ENCODE measurements around the gene SPAG16. TPM values are rescaled to one million over a fixed set of nuclear protein-coding genes. Genes with fewer than 3 reads are reported as not detected.

SPAG16 gene
- total RNA-seq, 4 donors from 2014 or later = 14.1 to 43.1 (median 30.2) TPM

DNA sequence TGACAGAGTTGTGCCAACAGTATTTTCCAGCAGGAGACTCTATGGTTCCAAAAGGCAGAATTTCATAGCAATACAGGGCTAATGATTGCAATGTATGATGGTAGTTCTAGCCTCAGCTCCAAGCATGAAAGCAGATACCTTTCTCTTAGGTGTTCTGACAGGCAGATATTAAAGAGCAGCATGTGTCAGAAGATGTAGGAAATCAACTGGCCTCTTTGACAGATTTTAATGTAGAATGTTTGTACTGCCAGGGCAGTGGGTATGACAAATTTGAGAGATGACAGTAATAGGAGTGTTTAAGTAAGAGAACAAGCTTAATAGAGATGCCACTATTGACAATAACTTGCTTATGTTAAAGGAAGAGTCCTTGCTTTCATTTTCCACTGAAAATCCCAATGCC lies 1105.1 kb downstream of the SPAG16 start:
- no peaks in the 10 kb centered on the region for H3K4me1 ChIP-seq
- no peak overlapping the region for H3K27ac ChIP-seq
- H3K4me3 ChIP-seq = no peak overlapping the region
- no peaks in the 10 kb centered on the region for H3K27me3 ChIP-seq
- no peak for DNase-seq
- no peaks in the 10 kb centered on the region for H3K9me3 ChIP-seq
- H3K36me3 ChIP-seq = no peaks in the 10 kb centered on the region
- TF ChIP-seq CTCF (IDR thresholded peaks at IDR 0.05) (no peak), POLR2A (IDR thresholded peaks at IDR 0.05) (no peak)
- intact Hi-C loops (cut with DNase I) = no loop called here

GRCh38 chr2:214393796-214394195 lies 1109.5 kb downstream of the SPAG16 start:
- H3K36me3 ChIP-seq = no peaks in the 10 kb centered on the region
- H3K27me3 ChIP-seq = no peaks in the 10 kb centered on the region
- H3K27ac ChIP-seq = no peak overlapping the region
- intact Hi-C loops (cut with DNase I) = no loop called here
- H3K4me1 ChIP-seq = no peaks in the 10 kb centered on the region
- DNase-seq = no peak
- no peak overlapping the region for H3K4me3 ChIP-seq
- TF ChIP-seq CTCF (IDR thresholded peaks at IDR 0.05) = no peak
- no peak for TF ChIP-seq POLR2A (IDR thresholded peaks at IDR 0.05)
- no peaks in the 10 kb centered on the region for H3K9me3 ChIP-seq

GRCh38 chr2:214395040-214395439 lies 1110.8 kb downstream of the SPAG16 start:
- WGBS, 2 donors = 36 to 69% methylated on average over 1 of the region's 1 CpG

DNA sequence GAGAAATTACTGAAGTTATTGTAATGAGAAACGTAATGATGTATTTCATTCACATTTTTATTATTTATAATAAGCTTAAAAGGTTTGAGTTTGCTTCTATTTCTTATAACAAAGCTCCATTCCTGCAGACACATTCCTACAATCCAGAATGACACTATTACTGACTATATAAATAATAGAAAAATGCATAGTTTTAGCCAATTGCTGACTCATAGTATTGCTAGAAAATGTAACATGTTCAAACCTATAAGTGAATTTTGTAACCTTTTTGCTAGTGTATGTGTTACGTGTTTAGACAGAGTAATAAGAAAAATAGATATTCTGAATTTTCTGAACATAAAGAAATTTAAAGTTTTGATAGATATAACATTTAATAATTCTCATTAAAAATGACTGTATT lies 1117.3 kb downstream of the SPAG16 start:
- H3K4me1 ChIP-seq = no peaks in the 10 kb centered on the region
- no peak for DNase-seq
- intact Hi-C loops (cut with DNase I) = no loop called here
- WGBS, 2 donors = 19 to 33% methylated on average over 2 of the region's 2 CpGs
- no peaks in the 10 kb centered on the region for H3K27me3 ChIP-seq
- TF ChIP-seq CTCF (IDR thresholded peaks at IDR 0.05) (no peak), POLR2A (IDR thresholded peaks at IDR 0.05) (no peak)
- H3K4me3 ChIP-seq = no peak overlapping the region
- H3K27ac ChIP-seq = no peak overlapping the region
- H3K36me3 ChIP-seq = no peaks in the 10 kb centered on the region
- no peaks in the 10 kb centered on the region for H3K9me3 ChIP-seq

More at GRCh38 chr2:214395040-214395439, 1110.8 kb downstream of the SPAG16 start:
- intact Hi-C loops (cut with DNase I) = no loop called here
- Histone ChIP-seq H3K36me3 (no peaks in the 10 kb centered on the region), H3K9me3 (no peaks in the 10 kb centered on the region), H3K27ac (no peak overlapping the region), H3K4me1 (no peaks in the 10 kb centered on the region), H3K27me3 (no peaks in the 10 kb centered on the region), H3K4me3 (no peak overlapping the region)
- no peak for TF ChIP-seq CTCF (IDR thresholded peaks at IDR 0.05)
- no peak for TF ChIP-seq POLR2A (IDR thresholded peaks at IDR 0.05)
- DNase-seq = no peak

DNA sequence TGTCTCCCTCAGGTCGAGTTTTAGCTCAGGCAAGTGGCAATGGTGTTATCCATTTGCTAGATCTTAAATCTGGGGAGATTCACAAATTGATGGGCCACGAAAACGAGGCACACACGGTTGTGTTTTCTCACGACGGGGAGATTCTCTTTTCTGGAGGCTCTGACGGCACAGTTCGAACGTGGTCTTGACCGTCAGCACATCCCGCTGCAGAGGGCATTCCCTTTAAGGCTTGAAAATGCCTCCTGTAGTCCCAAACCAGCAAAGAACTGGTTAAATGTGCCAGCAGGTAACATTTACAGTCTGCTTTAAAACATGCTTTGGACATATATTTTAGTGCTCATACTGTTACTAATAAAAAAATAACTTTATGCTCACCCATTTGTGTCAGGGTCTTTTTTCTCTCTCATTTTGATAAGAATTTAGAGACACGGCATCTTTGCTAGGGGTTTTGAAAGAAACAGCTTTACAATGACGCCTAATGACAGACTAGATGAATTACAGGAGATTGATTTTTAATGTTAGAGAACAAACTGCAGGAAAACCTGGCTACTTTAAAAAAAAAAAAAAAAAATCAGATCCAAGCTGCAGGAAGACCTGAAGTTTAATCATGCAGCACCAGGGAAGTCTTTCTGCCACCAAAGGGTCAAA lies 1126.0 kb downstream of the SPAG16 start:
- Histone ChIP-seq H3K36me3 (no peaks in the 10 kb centered on the region), H3K9me3 (no peaks in the 10 kb centered on the region), H3K4me3 (no peak overlapping the region), H3K27ac (no peak overlapping the region), H3K27me3 (no peaks in the 10 kb centered on the region), H3K4me1 (no peaks in the 10 kb centered on the region)
- no peak for TF ChIP-seq POLR2A (IDR thresholded peaks at IDR 0.05)
- TF ChIP-seq CTCF (IDR thresholded peaks at IDR 0.05) = no peak
- 41 to 45% methylated on average over 13 of the region's 13 CpGs for WGBS, 2 donors
- DNase-seq = no peak
- intact Hi-C loops (cut with DNase I) = no loop called here
